Tibial nerve (tissue), 4 donors: ENCODE results near the gene GOLGA2. TPM values are rescaled to one million over a fixed set of nuclear protein-coding genes. Genes with fewer than 3 reads are reported as not detected.
A peak's percentile ranks its signal among the peaks of the same experiment; 100 is the strongest.

Experiments used
- DNase-seq, 2 donors: peaks; one replicate each; pipeline ENCODE4 v3.0.0-alpha.2; 2019; ENCODE audit warnings: low spot score in 2 of 2
- H3K27ac ChIP-seq, 4 donors: fragments of 200-600 bp; sonication (generic) in 3 of 4; one replicate each; pipeline ENCODE4 v1.5.1; 2017 to 2019; ENCODE audit warnings: mild to moderate bottlenecking in 1 of 4
- H3K27me3 ChIP-seq, 2 donors: fragments of 200-600 bp; sonication (generic) in 1 of 2; one replicate each; pipeline versions ENCODE4 v1.5.1 to v1.6.0; 2017 to 2019
- H3K36me3 ChIP-seq, 3 donors: fragments of 200-600 bp; sonication (generic); one replicate each; pipeline ENCODE4 v1.5.1; 2018 to 2019
- H3K4me1 ChIP-seq, 4 donors: fragments of 200-600 bp; sonication (generic) in 3 of 4; one replicate each; pipeline ENCODE4 v1.5.1; 2017 to 2019
- H3K4me3 ChIP-seq, 4 donors: fragments of 200-600 bp; sonication (generic) in 3 of 4; one replicate each; pipeline ENCODE4 v1.5.1; 2017 to 2019; ENCODE audit warnings: mild to moderate bottlenecking in 1 of 4, moderate library complexity in 1 of 4
- H3K9me3 ChIP-seq, 4 donors: fragments of 200-600 bp; sonication (generic) in 3 of 4; one replicate each; pipeline ENCODE4 v1.5.1; 2017 to 2019
- EP300 ChIP-seq, 2 donors: sonication (generic); formaldehyde crosslinking; IDR thresholded peaks; one replicate each; pipeline ENCODE4 v1.6.1; 2017; ENCODE audit warnings: antibody characterized with exemption in 2 of 2, mild to moderate bottlenecking in 1 of 2
- POLR2A ChIP-seq, 2 donors: fragments of 450-650 bp; IDR thresholded peaks; one replicate each; pipeline ENCODE4 v1.6.1; 2017; ENCODE audit warnings: antibody characterized with exemption in 2 of 2, mild to moderate bottlenecking in 2 of 2, moderate library complexity in 2 of 2
- whole genome bisulfite sequencing, 2 donors: methylation state at CpG; one replicate each; pipeline ENCODE4 v1.1.5; 2018; 5-methylcytosine and 5-hydroxymethylcytosine counted together
- total RNA-seq, 4 donors: library from RNA; depleted of rRNA; stranded (reverse); fragments of >200 nt; gene quantifications; one replicate each; pipeline ENCODE4 v1.1.0, GENCODE V29; 2016
- TF ChIP-seq, protein P1 (sequence below), 5 experiments: fragments of 200-600 bp in 3 of 5; fragments of 450-650 bp in 2 of 5; sonication (generic) in 3 of 5; IDR thresholded peaks; one replicate each; pipeline ENCODE4 v1.5.1; 2016 to 2019; ENCODE audit warnings: antibody characterized with exemption in 5 of 5, mild to moderate bottlenecking in 3 of 5, moderate library complexity in 2 of 5

Gene GOLGA2
- total RNA-seq, 4 donors from 2014 or later = 67.4 to 103 (median 91.9) TPM

DNA sequence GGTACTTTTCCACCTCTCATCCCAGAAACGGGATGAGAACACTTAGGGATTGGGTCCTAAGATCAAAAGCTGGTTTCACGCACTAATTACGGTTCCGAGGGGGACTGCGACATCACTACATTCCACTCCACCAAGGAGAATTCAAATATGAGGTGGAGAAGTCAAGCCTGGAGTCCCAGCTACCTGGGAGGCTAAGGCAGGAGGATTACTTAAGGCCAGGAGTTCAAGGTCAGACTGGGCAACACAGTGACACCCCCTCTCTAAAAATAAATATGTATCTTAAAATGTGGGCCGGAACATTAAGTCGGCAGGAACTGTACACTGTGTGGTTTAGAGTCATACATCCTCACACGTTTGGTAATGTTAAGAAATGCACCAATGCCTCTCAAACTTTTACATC lies 1.6 kb downstream of the GOLGA2 start:
- H3K4me3 ChIP-seq = peak overlapping the region in 1 of 4 donors; percentile 83
- no peaks in the 10 kb centered on the region for H3K27me3 ChIP-seq
- peak overlapping the region in 1 of 4 donors; percentile 12 for H3K27ac ChIP-seq
- no peak for DNase-seq
- no peaks in the 10 kb centered on the region for H3K9me3 ChIP-seq
- H3K4me1 ChIP-seq = peaks cover 0 to 46% (median 21%) of the 10 kb centered on the region in 4 donors
- TF ChIP-seq EP300 (IDR thresholded peaks at IDR 0.05) (no peak), POLR2A (IDR thresholded peaks at IDR 0.05) (no peak)
- TF ChIP-seq, protein P1, sequence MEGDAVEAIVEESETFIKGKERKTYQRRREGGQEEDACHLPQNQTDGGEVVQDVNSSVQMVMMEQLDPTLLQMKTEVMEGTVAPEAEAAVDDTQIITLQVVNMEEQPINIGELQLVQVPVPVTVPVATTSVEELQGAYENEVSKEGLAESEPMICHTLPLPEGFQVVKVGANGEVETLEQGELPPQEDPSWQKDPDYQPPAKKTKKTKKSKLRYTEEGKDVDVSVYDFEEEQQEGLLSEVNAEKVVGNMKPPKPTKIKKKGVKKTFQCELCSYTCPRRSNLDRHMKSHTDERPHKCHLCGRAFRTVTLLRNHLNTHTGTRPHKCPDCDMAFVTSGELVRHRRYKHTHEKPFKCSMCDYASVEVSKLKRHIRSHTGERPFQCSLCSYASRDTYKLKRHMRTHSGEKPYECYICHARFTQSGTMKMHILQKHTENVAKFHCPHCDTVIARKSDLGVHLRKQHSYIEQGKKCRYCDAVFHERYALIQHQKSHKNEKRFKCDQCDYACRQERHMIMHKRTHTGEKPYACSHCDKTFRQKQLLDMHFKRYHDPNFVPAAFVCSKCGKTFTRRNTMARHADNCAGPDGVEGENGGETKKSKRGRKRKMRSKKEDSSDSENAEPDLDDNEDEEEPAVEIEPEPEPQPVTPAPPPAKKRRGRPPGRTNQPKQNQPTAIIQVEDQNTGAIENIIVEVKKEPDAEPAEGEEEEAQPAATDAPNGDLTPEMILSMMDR (IDR thresholded peaks at IDR 0.05) = no peak
- peaks cover 0 to 43% (median 0%) of the 10 kb centered on the region in 3 donors for H3K36me3 ChIP-seq
- WGBS, 2 donors = 56 to 57% methylated on average over 7 to 8 of the region's 8 CpGs

DNA sequence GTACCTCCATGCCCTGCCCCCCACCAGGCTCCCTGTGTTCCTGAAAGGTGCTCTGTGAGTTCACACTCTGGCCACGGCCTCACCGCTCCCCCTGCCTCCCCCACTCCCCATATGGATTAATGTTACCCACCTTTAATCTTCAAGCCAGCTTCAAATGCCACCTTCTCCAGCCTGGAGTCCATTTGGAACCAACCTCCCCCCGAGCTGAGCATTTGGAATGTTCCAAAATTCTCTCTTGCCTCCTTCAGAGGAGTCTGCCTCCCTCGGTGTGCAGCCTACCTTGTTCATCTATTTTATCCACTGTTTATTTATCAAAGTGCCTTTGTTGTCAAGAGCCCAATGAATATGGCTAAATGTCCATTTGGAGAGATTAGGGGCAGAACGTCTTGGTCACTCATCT lies 4.3 kb downstream of the GOLGA2 start:
- H3K27ac ChIP-seq = no peak overlapping the region
- no peaks in the 10 kb centered on the region for H3K9me3 ChIP-seq
- H3K27me3 ChIP-seq = no peaks in the 10 kb centered on the region
- DNase-seq = no peak
- H3K4me3 ChIP-seq = no peak overlapping the region
- WGBS, 2 donors = 66 to 70% methylated on average over 5 of the region's 5 CpGs
- peaks cover 0 to 26% (median 12%) of the 10 kb centered on the region in 4 donors for H3K4me1 ChIP-seq
- peaks cover 0 to 70% (median 0%) of the 10 kb centered on the region in 3 donors for H3K36me3 ChIP-seq
- TF ChIP-seq, protein P1 (IDR thresholded peaks at IDR 0.05) = no peak
- no peak for TF ChIP-seq EP300 (IDR thresholded peaks at IDR 0.05)
- no peak for TF ChIP-seq POLR2A (IDR thresholded peaks at IDR 0.05)

DNA sequence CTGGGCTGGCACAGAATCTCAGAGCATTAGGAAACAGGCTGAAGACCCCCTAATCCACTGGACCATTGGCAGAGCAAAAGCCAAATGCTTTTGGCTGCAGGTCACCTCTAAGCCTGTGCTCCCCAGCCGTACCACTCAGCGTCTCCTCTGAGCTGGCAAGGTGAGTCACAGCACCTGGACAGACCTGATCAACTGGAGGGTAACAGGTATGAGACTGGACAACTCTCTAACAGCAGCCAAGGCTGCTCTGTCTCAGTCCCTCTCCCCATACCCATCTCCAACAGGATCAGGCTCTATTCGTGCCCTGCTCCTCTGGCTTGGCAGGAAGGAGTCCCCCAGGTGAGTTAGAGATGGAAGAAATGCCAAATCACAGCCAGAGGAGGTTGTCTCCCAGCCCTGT lies 4.7 kb downstream of the GOLGA2 start:
- no peaks in the 10 kb centered on the region for H3K27me3 ChIP-seq
- no peak overlapping the region for H3K27ac ChIP-seq
- H3K9me3 ChIP-seq = no peaks in the 10 kb centered on the region
- H3K4me3 ChIP-seq = no peak overlapping the region
- peaks cover 0 to 26% (median 12%) of the 10 kb centered on the region in 4 donors for H3K4me1 ChIP-seq
- peaks cover 0 to 74% (median 0%) of the 10 kb centered on the region in 3 donors for H3K36me3 ChIP-seq
- DNase-seq = no peak
- WGBS, 2 donors = 73 to 77% methylated on average over 2 to 3 of the region's 3 CpGs
- TF ChIP-seq POLR2A (IDR thresholded peaks at IDR 0.05) = no peak
- TF ChIP-seq EP300 (IDR thresholded peaks at IDR 0.05) = no peak
- TF ChIP-seq, protein P1 (IDR thresholded peaks at IDR 0.05) = no peak

DNA sequence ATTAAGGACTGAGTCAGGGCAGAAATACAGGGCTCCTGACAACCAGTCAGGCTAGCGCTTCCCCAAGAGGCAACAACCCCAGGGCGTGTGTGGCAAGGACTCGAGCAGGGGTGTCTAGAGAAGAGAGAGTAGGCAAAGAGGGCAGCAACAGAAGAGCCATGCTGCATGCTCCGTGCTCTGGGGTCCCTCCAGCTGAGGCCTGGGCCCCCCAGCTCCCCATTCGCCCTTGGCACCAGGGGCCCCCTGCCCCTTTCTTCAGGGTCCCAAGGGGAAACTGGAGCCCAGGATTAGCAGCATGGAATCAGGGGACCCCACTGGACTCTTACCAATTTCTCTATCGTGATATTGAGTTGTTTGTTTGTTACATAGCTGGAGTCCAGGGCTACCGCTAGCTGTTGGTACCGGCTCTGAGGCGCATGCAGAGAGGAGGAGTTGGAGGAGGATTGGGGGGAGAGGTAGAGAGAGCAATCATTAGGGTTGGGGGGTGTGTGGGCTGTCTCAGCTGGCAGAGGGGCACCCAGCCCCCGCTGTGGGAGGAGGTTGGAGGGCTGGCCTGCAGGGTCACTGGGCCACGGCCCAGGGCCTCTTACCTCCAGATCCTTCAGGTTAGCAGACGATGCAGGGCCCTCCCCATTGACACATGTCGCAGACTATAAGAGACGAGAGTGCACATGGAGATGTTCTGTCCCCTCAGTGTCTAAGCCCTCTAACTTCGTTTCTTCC lies 8.8 kb downstream of the GOLGA2 start:
- H3K27me3 ChIP-seq = no peaks in the 10 kb centered on the region
- H3K27ac ChIP-seq = no peak overlapping the region
- no peak for DNase-seq
- no peaks in the 10 kb centered on the region for H3K9me3 ChIP-seq
- H3K36me3 ChIP-seq = peaks cover 3 to 98% (median 6%) of the 10 kb centered on the region in 3 donors
- WGBS, 2 donors = 83 to 84% methylated on average over 15 of the region's 15 CpGs
- H3K4me1 ChIP-seq = peaks cover 0 to 4% (median 0%) of the 10 kb centered on the region in 4 donors
- no peak overlapping the region for H3K4me3 ChIP-seq
- TF ChIP-seq POLR2A (IDR thresholded peaks at IDR 0.05) = no peak
- no peak for TF ChIP-seq EP300 (IDR thresholded peaks at IDR 0.05)
- TF ChIP-seq, protein P1 (IDR thresholded peaks at IDR 0.05) = no peak

DNA sequence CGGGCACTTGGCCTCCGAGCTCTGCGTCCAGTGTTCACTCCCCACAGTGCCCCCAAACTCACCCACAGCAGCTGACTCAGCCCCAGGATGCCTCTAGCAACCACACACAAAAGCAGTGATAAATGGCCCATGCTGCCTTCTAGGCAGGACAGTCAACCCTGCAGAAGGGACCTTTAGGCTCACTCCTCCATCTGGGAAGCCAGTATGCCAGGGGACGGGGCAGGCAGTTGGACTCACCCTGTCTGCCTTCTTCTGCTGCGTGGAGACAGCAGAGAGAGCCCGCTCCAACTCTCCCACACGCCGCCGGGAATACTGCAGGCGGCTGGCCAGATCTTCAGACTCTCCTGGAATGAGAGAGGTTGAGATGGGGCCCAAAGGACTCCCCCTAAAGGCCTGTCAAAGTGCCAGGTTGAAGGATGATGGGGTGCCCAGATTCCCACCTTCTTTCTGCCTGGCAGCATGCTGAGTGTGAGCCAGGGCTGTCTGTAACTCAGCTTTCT lies 10.4 kb downstream of the GOLGA2 start:
- no peaks in the 10 kb centered on the region for H3K27me3 ChIP-seq
- H3K4me3 ChIP-seq = no peak overlapping the region
- H3K9me3 ChIP-seq = no peaks in the 10 kb centered on the region
- H3K36me3 ChIP-seq = peaks cover 3 to 100% (median 20%) of the 10 kb centered on the region in 3 donors
- H3K4me1 ChIP-seq = no peaks in the 10 kb centered on the region
- H3K27ac ChIP-seq = no peak overlapping the region
- TF ChIP-seq, protein P1 (IDR thresholded peaks at IDR 0.05) = no peak
- TF ChIP-seq POLR2A (IDR thresholded peaks at IDR 0.05) (no peak), EP300 (IDR thresholded peaks at IDR 0.05) (no peak)
- no peak for DNase-seq
- WGBS, 2 donors = 84 to 86% methylated on average over 10 of the region's 10 CpGs
